AG04449 (cell line): ENCODE data around the gene KAT8.

Experiments
- CTCF ChIA-PET: fragments of 350-600 bp; formaldehyde crosslinking; extraction: SDS; loops from one replicate; lab custom pipeline; 2021; ENCODE audit warnings: antibody characterized with exemption; lab: Yijun Ruan, JAX
- POLR2A ChIA-PET: fragments of 400-600, 350-600 bp; formaldehyde crosslinking; extraction: SDS; loops from one replicate; lab custom pipeline; 2020; ENCODE audit warnings: antibody characterized with exemption, inconsistent platforms; lab: Yijun Ruan, JAX
- DNase-seq: peaks from one replicate; pipeline ENCODE4 v3.0.0-alpha.2; 2010; ENCODE audit warnings: low read depth, low spot score
- H3K4me3 ChIP-seq: 2 replicates; pipeline ENCODE4 v1.5.1; 2011; ENCODE audit warnings: low read depth, mild to moderate bottlenecking, control low read depth, low read length
- CTCF ChIP-seq: IDR thresholded peaks from one replicate; pipeline ENCODE4 v1.5.1; 2011; ENCODE audit warnings: mild to moderate bottlenecking, moderate library complexity, low read length, control low read depth, inconsistent platforms; ENCODE audit not compliant: insufficient read depth; ENCODE audit errors: missing control alignments

Gene KAT8

DNA sequence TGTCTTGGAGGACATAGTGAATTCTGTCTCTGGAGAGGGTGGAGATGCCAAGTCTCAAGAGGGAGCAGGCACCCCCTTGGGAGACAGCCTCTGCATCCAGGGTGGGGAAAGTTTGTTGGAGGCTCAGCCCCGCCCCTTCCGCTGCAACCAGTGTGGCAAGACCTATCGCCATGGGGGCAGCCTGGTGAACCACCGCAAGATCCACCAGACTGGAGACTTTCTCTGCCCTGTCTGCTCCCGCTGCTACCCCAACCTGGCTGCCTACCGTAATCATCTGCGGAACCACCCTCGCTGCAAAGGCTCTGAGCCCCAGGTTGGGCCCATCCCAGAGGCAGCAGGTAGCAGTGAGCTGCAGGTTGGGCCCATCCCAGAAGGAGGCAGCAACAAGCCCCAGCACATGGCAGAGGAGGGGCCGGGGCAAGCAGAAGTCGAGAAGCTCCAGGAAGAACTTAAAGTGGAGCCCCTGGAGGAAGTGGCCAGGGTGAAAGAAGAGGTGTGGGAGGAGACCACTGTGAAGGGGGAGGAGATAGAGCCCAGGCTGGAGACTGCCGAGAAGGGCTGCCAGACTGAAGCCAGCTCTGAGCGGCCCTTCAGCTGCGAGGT is 38.0 kb upstream of the KAT8 start:
- POLR2A ChIA-PET = no interaction called here
- CTCF ChIA-PET = interaction anchor here (1.0 to 1.4 kb wide), 2 partner anchors 63 to 126 kb away, joined by 4 read pairs; no protein-coding TSS in a partner anchor
- no peak for TF ChIP-seq CTCF
- H3K4me3 ChIP-seq = no peak overlapping the region
- no peak for DNase-seq

DNA sequence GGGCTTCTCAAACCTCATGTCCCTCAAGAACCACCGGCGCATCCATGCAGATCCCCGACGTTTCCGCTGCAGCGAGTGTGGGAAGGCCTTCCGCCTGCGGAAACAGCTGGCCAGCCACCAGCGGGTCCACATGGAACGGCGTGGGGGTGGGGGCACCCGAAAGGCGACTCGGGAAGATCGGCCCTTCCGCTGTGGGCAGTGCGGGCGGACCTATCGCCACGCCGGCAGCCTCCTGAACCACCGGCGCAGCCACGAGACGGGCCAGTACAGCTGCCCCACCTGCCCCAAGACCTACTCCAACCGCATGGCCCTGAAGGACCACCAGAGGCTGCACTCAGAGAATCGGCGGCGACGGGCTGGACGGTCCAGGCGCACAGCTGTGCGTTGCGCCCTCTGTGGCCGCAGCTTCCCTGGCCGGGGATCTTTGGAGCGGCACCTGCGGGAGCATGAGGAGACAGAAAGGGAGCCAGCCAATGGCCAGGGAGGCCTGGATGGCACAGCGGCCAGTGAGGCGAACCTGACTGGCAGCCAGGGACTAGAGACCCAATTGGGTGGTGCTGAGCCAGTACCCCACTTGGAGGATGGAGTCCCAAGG is 37.3 kb upstream of the KAT8 start:
- DNase-seq = no peak
- TF ChIP-seq CTCF = no peak
- ChIA-PET CTCF (interaction anchor here (1.0 to 1.4 kb wide), 2 partner anchors 63 to 126 kb away, joined by 4 read pairs; no protein-coding TSS in a partner anchor), POLR2A (no interaction called here)
- no peak overlapping the region for H3K4me3 ChIP-seq

GRCh38 chr16:31080756-31081419 is 36.6 kb upstream of the KAT8 start:
- DNase-seq = no peak
- ChIA-PET CTCF (interaction anchor here (1.0 kb wide), 2 partner anchors 12 to 62 kb away, joined by 3 to 4 read pairs; no protein-coding TSS in a partner anchor), POLR2A (no interaction called here)
- no peak for TF ChIP-seq CTCF
- no peak overlapping the region for H3K4me3 ChIP-seq

GRCh38 chr16:31081428-31082351 is 35.8 kb upstream of the KAT8 start:
- H3K4me3 ChIP-seq = no peak overlapping the region
- ChIA-PET CTCF (interaction anchor here (1.0 to 1.8 kb wide), 2 partner anchors 11 to 96 kb away, joined by 3 to 4 read pairs; no protein-coding TSS in a partner anchor), POLR2A (interaction anchor here (1.1 kb wide), 1 partner anchor 11 kb away, joined by 3 read pairs; no protein-coding TSS in a partner anchor)
- no peak for DNase-seq
- TF ChIP-seq CTCF = no peak

GRCh38 chr16:31082368-31083045 is 35.0 kb upstream of the KAT8 start:
- no peak for DNase-seq
- POLR2A ChIA-PET = interaction anchor here (1.1 kb wide), 1 partner anchor 10 kb away, joined by 3 read pairs; no protein-coding TSS in a partner anchor
- TF ChIP-seq CTCF = no peak
- H3K4me3 ChIP-seq = no peak overlapping the region
- CTCF ChIA-PET = interaction anchor here (1.8 kb wide), 1 partner anchor 97 kb away, joined by 4 read pairs; no protein-coding TSS in a partner anchor
